Epithelial cell of prostate (primary cell): ENCODE measurements around the gene CDK2.
"Not testable (repeated sequence)": the region's sequence is repeated elsewhere in the genome, so short reads cannot be mapped to it uniquely, and the experiment has no call there.

Experiments
- DNase-seq: peaks from one replicate; pipeline ENCODE4 v3.0.0-alpha.2; 2011; ENCODE audit warnings: low read depth, low spot score
- H3K27ac ChIP-seq: fragments of 450-650 bp; 2 replicates; pipeline ENCODE4 v1.5.1; 2017; ENCODE audit warnings: mild to moderate bottlenecking

The CDK2 gene

DNA sequence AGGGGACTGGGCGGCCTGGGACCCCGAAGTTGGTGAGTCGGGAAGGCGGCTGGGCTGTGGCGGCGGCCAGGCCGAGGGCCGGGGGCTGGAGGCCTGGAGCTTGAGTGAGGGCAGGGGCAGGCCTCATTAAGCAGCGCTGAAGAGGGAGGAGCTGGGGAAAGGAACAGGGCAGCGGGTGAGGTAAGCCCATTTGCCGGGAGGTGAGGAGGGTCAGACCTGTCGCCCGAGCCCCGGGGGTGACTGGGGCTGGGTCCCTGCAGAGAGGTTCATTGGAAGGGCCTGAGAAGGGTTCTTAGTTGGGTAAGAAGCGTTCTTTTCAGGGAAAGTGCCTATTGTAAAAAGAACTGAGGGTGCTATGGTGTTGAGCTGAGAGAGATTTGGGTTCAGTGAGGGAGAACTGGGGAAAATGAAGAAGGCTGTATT is 7.7 kb downstream of the CDK2 start:
- no peak for DNase-seq
- H3K27ac ChIP-seq = peak overlapping the region; percentile 93

DNA sequence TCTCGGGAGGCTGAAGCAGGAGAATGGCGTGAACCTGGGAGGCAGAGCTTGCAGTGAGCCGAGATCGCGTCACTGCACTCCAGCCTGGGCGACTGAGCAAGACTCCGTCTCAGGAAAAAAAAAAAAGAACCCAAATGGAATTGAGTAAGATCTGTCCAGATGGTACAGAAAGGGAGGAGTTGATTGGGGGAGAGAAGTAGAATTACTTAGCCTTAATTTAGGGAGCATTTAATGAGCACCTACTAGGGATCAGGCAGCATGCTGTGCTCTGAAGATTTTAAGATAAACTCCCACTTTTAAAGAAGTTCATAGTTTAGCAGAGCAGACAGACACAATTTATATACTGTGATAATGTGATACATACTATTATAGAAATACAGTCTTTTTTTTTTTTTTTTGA is 11.8 kb downstream of the CDK2 start:
- DNase-seq = no peak
- no peak overlapping the region for H3K27ac ChIP-seq

DNA sequence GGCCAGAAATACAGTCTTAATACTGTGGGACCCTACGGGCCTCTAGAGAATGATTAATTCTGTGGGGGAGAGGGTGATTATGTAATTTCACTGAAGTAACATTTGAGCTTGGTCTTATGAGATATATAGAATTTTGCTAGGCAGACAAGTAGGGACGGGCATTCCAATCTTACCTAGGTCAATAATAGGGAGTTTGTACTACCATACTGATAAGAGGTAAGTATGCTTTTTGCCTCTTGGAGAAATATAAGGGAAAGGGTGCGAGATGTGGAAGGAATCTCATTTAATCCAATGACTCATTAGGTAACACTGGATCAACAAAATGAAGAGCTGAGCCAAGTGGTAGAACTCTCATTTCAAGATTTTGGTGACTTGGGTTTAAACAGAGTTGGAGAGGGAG is 12.4 kb downstream of the CDK2 start:
- no peak for DNase-seq
- H3K27ac ChIP-seq = no peak overlapping the region

DNA sequence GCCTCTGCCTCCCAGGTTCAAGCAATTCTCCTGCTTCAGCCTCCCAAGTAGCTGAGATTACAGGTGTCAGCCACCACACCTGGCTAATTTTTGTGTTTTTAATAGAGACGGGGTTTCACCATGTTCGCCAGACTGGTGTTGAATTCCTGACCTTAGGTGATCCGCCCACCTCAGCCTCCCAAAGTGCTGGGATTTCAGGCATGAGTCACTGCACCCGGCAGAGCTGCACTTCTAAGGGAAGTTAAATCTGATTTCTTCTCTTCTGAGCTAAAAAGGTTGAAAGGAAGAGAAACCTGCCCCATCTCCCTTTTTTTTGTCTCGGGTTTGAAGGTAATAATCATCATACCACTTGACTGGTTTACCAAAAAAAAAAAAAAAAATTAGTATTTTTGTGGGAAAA is 15.3 kb downstream of the CDK2 start:
- not testable (repeated sequence) for DNase-seq

DNA sequence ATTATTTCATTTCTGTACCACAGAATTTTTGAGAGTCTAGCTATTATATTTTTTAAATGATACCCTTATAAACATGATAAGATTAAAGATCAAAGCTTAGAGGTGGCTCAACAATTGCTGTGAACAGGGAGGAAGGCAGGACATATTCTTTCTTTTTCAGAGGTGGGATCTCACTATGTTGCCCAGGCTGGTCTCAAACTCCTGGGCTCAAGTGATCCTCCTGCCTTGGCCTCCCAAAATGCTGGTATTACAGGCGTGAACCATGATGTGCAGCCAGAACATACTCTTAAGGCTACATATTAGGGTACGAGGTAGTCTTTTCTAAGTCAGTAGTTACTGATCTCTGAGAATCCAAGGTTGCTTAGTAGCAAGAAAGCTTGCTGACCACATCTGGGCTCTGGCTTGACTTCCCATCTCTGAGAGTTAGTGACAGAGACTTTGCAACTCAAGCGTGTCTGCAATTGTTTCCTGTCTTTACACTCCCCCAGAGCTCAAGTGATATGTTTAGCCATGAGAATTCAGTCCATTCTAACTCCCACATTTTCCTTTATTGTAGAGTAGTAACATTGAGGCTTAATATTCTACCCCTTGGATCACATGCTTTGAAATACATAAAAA is 15.8 kb downstream of the CDK2 start:
- DNase-seq = no peak

More for the DNA sequence above, 15.3 kb downstream of the CDK2 start:
- not testable (repeated sequence) for H3K27ac ChIP-seq

DNA sequence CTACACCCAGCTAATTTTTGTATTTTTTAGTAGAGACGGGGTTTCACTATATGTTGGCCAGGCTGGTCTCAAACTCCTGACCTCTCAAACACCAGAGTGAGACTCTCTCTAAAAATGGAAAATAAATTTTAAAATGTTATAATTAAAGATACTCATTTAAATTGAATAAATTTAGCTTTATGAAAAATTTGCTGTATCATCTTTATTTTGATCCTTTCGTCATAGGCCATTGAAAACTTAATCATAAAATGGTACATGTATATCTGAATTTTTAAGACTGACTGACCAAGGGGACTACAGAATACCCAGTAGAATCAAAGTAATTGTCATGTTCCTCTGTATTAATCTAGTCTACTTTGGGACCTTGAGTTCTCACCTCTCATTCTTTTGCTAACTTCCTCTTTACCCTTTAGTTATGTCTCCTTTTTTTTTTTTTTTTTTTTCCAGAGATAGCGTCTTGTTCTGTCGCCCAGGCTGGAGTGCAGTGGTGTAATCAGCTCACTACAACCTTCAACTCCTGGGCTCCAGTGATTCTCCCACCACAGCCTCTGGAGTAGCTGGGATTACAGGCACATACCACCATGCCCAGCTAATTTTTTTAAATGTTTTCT is 16.7 kb downstream of the CDK2 start:
- DNase-seq = no peak
- no peak overlapping the region for H3K27ac ChIP-seq

More for the DNA sequence above, 15.8 kb downstream of the CDK2 start:
- no peak overlapping the region for H3K27ac ChIP-seq

DNA sequence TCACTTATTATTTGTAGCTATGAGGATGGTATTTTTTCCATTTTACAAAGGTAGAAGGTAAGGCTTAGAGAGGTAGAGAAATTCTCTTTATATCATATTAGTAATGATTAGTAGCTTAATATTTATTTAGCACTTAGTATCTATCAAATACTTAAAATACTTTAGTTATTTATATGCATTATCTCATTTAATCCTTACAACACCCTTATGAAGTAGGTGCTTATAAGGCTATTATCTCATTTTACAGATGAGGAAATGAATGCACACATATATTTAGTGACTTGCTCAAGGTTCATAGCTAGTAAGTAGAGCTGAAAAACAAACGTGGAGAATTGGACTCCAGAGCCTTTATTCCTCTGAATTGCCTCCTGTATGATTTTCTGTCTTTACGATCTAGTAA is 18.2 kb downstream of the CDK2 start:
- H3K27ac ChIP-seq = no peak overlapping the region
- DNase-seq = no peak

DNA sequence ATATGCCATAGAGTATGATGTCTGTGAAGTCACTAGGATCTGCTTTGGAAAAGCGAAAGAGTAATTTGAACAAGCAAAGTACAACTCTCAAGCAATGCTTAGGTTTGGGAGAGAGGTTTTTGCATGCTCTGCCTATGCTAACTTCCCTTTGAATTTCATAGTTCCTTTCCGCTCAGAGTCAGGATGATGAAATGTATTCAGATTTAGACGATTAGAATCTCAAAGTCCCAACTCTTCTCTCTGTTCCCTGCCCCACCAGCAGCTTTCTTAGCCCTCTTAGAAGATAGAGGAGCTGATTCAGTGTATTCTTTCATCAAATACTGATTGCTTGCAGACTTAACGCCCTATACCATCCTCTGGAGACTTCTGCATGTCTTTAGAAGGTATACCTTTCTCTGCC is 18.7 kb downstream of the CDK2 start:
- no peak for DNase-seq
- no peak overlapping the region for H3K27ac ChIP-seq

DNA sequence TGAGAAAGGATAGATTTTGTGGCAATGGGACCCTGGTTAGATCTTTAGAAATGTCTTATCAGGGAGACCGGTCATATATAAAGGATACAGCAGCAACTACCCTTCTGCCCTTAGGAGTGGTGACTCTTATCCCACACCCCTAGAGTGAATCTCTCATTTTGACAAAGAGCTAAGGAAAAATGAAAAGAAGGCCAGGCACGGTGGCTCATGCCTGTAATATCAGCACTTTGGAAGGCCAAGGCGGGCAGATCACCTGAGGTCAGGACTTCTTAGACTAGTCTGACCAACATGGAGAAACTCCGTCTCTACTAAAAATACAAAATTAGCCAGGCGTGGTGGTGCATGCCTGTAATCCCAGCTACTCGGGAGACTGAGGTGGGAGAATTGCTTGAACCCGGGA is 19.3 kb downstream of the CDK2 start:
- not testable (repeated sequence) for H3K27ac ChIP-seq, DNase-seq

DNA sequence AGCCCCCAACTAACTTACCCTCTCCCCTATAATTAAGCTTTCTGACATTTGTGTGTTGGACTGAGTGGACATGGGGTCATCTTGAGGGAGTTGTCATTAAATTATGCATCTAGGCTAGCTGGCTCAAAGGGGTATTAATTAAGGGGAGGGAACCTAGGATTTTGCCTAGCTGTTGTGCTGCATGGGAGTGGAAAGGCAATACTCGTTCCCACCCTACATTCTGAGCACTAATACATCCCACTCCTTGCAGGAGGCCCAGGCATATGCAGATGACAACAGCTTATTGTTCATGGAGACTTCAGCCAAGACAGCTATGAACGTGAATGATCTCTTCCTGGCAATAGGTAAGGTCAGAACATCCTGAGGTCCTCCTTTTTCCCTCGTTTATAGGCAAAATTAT is 24.5 kb downstream of the CDK2 start:
- DNase-seq = no peak
- H3K27ac ChIP-seq = no peak overlapping the region

DNA sequence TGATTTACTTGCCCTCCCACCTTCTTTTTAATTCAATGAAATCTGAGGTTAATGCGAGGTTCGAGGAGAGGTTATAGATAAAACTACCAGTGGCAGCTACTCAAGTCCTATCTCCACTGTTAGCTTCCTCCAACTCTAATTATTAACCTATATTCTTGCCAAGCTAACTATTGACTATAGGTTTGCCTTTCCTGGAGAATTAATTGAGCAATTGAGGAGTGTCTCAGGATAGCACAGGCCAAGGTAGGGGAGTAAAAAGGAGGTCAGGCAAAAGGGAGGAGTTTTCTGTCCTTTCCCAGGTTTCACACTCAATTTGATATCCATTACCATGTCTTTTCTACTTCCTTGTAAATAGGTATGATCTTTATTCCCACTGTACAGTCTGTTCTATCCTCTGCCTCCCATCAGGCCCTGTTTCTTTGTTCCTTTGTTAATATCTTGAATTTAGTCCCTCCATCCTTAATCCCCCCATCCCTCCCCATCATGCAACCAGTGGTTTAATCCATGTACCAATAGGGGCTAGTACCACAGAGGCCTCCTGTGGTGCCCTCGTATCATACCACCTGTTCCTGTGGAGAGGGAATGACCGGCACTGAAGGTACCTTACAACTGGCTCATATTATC is 26.7 kb downstream of the CDK2 start:
- H3K27ac ChIP-seq = no peak overlapping the region
- DNase-seq = no peak

DNA sequence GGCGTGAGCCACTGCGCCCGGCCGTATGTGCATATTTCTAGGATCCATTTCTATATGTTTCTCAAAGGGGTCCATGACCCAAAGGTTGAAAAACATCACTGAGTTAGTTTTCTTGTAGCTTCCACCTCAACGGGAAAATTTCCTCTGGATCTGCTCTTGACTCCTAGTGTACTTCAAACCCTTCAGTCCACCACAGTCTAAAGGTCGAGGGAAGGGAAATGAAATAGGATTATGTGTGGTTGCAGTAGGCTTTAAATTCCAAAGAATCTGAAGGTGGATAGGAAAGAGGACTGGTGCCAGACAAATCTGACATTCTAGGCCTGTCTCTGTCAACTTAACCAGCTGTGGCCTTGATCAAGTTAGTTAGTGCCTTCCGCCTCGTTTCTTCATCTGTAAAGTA is 28.7 kb downstream of the CDK2 start:
- no peak for DNase-seq
- H3K27ac ChIP-seq = no peak overlapping the region

DNA sequence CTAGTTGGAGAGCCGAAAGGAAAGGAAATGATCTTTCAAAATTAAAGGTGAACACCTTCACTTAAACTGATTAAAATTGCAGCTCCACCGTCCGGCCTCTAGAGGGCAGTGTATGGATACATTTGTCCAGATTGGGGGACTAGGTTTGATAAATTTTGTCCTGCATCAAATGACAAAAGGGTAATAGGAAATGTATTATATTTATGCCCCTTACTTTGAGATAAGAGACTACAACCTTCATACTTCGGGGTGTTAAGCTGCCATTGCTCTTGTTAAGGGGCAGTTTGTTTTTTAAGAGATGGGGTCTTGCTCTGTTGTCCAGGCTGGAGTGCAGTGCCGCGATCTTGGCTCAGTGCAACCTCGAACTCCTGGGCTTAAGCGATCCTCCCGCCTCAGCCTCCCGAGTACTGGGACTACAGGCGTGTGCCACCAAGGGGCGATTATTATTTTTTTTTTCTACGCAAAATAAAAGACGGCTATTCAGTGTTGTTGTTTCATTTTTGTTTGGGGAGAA is 29.6 kb downstream of the CDK2 start:
- DNase-seq = no peak
- peak overlapping the region; percentile 39 for H3K27ac ChIP-seq

DNA sequence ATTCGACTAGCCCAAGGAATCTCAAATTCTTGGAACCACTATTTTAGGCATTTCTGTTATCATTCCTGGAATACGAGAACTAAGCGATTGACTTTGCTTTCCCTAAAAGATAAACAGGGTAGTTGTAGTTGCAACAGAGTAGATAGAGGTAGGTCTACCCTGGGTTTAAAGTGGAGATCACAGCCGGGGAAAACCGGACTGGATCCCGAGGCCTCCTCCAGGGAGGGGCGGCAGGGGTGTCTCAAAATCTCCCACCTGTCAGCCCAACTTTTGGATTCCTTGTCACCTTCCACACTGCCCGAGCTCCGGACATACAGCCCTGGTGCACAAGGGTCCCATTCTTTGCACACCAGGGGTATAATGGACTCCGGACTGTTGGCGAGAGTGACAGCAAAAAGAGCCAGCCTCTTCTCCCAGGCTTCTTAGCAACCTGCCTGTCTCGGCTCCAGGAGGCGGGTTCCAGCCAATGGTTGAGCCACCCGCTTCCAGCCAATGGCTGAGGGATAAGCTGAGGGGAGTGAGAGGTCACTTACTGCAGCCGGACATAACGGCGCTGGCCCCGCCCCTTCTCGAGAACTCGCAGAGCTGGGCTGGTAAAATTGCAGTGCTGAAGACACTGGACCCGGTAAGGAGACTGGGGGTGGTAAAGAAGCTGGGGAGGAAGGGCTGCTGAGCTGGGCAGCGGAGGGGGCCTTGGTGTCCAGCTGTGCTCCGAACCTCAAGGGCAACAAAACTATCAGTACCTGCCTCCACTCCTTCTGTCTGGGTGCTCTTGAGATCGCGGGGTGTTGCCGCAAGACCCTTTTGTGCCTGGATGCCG is 30.3 kb downstream of the CDK2 start, which contains the start of gene SUOX:
TSS of gene SUOX (plus strand) at position 562 of the 820 bp plus-strand sequence. CDS start 4,946 bp downstream, outside the sequence.
- DNase-seq = peak; percentile 66
- peak within 1 kb of the TSS; percentile 39 for H3K27ac ChIP-seq

DNA sequence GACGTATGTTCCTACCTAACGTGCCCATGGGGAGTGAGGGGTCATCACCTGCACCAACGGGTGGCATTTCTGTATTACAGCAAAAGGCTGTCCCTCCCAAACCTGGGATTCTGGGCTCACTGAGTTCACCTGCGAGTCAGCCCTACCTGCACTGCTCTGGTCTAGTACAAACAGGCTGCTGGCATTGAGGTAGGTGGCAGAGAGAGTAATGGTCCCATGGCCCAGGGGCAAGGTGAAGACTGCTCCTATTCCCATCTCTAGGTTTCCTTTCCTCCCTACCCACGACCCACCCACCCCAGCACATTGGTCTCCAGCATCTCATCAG is 30.9 kb downstream of the CDK2 start:
- DNase-seq = no peak
- H3K27ac ChIP-seq = peak overlapping the region; percentile 39

DNA sequence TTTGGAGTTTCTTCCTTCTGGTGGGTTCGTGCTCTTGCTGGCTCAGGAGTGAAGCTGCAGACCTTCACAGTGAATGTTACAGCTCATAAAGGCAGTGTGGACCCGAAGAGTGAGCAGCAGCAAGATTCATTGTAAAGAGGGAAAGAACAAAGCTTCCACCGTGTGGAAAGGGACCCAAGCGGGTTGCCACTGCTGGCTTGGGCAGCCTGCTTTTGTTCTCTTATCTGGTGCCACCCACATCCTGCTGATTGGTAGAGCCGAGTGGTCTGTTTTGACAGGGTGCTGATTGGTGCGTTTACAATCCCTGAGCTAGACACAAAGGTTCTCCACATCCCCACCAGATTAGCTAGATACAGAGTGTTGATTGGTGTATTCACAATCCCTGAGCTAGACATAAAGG is 32.9 kb downstream of the CDK2 start:
- DNase-seq = not testable (repeated sequence)

DNA sequence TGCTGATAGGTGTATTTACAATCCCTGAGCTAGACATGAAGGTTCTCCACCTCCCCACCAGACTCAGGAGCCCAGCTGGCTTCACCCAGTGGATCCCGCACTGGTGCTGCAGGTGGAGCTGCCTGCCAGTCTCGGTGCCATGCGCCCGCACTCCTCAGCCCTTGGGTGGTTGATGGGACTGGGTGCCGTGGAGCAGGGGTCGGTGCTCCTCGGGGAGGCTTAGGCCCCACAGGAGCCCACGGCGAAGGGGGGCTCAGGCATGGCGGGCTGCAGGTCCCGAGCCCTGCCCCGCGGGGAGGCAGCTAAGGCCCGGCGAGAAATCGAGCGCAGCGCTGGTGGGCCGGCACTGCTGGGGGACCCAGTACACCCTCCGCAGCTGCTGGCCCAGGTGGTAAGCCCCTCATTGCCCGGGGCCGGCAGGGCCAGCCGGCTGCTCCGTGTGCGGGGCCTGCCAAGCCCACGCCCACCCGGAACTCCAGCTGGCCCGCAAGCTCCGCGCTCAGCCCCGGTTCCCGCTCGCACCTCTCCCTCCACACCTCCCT is 33.4 kb downstream of the CDK2 start:
- H3K27ac ChIP-seq, DNase-seq: not testable (repeated sequence)

More for the DNA sequence above, 32.9 kb downstream of the CDK2 start:
- H3K27ac ChIP-seq = not testable (repeated sequence)

DNA sequence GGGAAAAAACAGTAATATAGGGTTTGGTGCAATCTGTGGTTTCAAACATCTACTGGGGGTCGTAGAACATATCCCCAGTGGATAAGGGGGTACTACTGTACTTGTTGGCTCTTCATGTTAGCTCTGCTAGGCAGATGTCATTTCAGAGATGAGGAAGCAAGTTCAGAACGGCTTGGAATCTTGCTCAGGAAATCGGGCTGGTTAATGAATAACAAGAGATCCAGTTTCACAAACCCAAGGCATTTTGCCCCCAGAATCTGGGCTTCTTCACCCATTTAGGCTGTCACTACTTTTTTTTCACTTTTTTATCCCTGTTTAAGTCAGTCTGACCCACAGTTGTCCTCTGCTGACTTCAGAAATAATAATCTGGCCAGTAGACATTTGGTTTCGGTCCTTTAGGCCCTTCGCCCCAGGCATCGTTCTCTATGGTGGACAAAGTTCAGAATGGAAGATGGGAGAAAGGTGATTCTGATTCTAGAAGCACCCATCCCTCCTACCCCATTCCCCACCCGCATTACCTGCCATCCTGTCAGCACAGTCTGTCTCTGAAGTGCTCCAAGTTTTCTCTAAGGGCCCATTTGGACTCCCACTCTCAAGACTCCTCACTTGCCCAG is 35.0 kb downstream of the CDK2 start:
- no peak overlapping the region for H3K27ac ChIP-seq
- DNase-seq = no peak

DNA sequence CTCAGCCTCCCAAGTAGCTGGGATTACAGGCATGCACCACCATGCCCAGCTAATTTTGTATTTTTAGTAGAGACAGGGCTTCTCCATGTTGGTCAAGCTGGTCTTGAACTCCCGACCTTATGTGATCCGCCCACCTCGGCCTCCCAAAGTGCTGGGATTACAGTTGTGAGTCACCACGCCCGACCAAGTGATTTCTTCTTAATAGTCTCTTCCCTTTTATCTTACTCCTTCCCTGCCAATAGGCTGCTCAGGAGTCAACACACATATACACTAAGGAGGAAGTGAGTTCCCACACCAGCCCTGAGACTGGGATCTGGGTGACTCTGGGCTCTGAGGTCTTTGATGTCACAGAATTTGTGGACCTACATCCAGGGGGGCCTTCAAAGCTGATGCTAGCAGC is 36.7 kb downstream of the CDK2 start:
- not testable (repeated sequence) for H3K27ac ChIP-seq, DNase-seq

DNA sequence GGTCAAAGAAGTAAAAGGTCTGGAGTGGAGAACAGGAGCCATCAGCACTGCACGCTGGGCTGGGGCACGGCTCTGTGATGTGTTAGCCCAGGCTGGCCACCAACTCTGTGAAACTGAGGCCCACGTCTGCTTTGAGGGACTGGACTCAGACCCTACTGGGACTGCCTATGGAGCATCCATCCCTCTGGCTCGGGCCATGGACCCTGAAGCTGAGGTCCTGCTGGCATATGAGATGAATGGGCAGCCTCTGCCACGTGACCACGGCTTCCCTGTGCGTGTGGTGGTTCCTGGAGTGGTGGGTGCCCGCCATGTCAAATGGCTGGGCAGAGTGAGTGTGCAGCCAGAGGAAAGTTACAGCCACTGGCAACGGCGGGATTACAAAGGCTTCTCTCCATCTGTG is 37.6 kb downstream of the CDK2 start:
- no peak overlapping the region for H3K27ac ChIP-seq
- DNase-seq = no peak
